ENCODE data around the gene P3H3. TPM values are rescaled to one million over a fixed set of nuclear protein-coding genes. Genes with fewer than 3 reads are reported as not detected.

P3H3 gene
- total and polyA plus RNA-seq, 9 of the 15 experiments (the other 6 are each of a cell fraction or from before 2014, with no cell fraction given): 0.03 to 15.0 (median 4.8) TPM

- TF ChIP-seq DDX20 (tag; IDR thresholded peaks at IDR 0.05; ENCODE audit: low read depth): no peak
- TF ChIP-seq, protein P1, sequence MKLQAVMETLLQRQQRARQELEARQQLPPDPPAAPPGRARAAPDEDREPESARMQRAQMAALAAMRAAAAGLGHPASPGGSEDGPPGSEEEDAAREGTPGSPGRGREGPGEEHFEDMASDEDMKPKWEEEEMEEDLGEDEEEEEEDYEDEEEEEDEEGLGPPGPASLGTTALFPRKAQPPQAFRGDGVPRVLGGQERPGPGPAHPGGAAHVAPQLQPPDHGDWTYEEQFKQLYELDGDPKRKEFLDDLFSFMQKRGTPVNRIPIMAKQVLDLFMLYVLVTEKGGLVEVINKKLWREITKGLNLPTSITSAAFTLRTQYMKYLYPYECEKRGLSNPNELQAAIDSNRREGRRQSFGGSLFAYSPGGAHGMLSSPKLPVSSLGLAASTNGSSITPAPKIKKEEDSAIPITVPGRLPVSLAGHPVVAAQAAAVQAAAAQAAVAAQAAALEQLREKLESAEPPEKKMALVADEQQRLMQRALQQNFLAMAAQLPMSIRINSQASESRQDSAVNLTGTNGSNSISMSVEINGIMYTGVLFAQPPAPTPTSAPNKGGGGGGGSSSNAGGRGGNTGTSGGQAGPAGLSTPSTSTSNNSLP (IDR thresholded peaks at IDR 0.05; ENCODE audit: borderline replicate concordance, low read depth, low read length): no peak
- no peak for TF ChIP-seq HIVEP1 (CRISPR knock-in tag; IDR thresholded peaks at IDR 0.05)
- no peak; the same call in 1 of the 2 replicates for TF ChIP-seq ZBTB17 (CRISPR knock-in tag; IDR thresholded peaks at IDR 0.05)
- no peak for TF ChIP-seq POLR2AphosphoS2 (IDR thresholded peaks at IDR 0.05; ENCODE audit: low read length)
- no peak for TF ChIP-seq LARP7 (IDR thresholded peaks at IDR 0.05)
- peak; percentile 74; the same call in 1 of the 2 replicates for TF ChIP-seq CTBP1 (IDR thresholded peaks at IDR 0.05; ENCODE audit: borderline replicate concordance)
- TF ChIP-seq ZNF197 (CRISPR knock-in tag; IDR thresholded peaks at IDR 0.05; ENCODE audit: low read depth): no peak
- no peak for TF ChIP-seq NR2F6 (CRISPR knock-in tag; IDR thresholded peaks at IDR 0.05)
- TF ChIP-seq ZSCAN32 (CRISPR knock-in tag; IDR thresholded peaks at IDR 0.05): no peak
- no peak for TF ChIP-seq SETDB1 (IDR thresholded peaks at IDR 0.05; ENCODE audit: low read length)
- no peak for TF ChIP-seq ZNF695 (CRISPR knock-in tag; IDR thresholded peaks at IDR 0.05)
- TF ChIP-seq SFPQ (IDR thresholded peaks at IDR 0.05; ENCODE audit: low read depth, low read length): no peak
- TF ChIP-seq ZNF134 (CRISPR knock-in tag; conservative IDR thresholded peaks at IDR 0.05): no peak
- no peak for TF ChIP-seq SP2 (IDR thresholded peaks at IDR 0.05; ENCODE audit: extremely low read depth, low read depth, low read length, poor library complexity, severe bottlenecking)
- no peak for TF ChIP-seq ZNF668 (CRISPR knock-in tag; IDR thresholded peaks at IDR 0.05)
- no peak for TF ChIP-seq TAL1 (IDR thresholded peaks at IDR 0.05)
- TF ChIP-seq GTF2A2 (tag; IDR thresholded peaks at IDR 0.05): no peak
- no peak for TF ChIP-seq ZNF57 (CRISPR knock-in tag; IDR thresholded peaks at IDR 0.05)
- 0 out of 2 replicates have a peak, but pooled peaks have one; percentile 52 for TF ChIP-seq MYNN (IDR thresholded peaks at IDR 0.05)
- TF ChIP-seq MYNN (CRISPR knock-in tag; IDR thresholded peaks at IDR 0.05): no peak
- TF ChIP-seq, protein P2, sequence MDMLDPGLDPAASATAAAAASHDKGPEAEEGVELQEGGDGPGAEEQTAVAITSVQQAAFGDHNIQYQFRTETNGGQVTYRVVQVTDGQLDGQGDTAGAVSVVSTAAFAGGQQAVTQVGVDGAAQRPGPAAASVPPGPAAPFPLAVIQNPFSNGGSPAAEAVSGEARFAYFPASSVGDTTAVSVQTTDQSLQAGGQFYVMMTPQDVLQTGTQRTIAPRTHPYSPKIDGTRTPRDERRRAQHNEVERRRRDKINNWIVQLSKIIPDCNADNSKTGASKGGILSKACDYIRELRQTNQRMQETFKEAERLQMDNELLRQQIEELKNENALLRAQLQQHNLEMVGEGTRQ (CRISPR knock-in tag; IDR thresholded peaks at IDR 0.05): no peak
- no peak for TF ChIP-seq NFIC (IDR thresholded peaks at IDR 0.05)
- no peak for TF ChIP-seq U2AF1 (optimal IDR thresholded peaks at IDR 0.05; ENCODE audit: low read depth, low read length)
- TF ChIP-seq PKNOX1 (IDR thresholded peaks at IDR 0.05): no peak
These were observed 49.3 kb upstream of the P3H3 start (continued) for GRCh38 chr12:6778574-6779550.

All from K562 (cell line).